ENCODE results near the gene MPG.

- TF ChIP-seq CTCF (IDR thresholded peaks at IDR 0.05) = no peak
- no peak for TF ChIP-seq EZH2 (IDR thresholded peaks at IDR 0.05)
- no peak for TF ChIP-seq EZH2phosphoT487 (IDR thresholded peaks at IDR 0.05)
These were observed 14.7 kb downstream of the MPG start for GRCh38 chr16:92431-93339.
